HG03571 (cell line): ENCODE measurements around the gene SCPEP1.

Source experiments
- ATAC-seq: cut with Tn5 transposase; IDR thresholded peaks from one replicate; pipeline ENCODE4 v1.9.1; 2021; ENCODE audit not compliant: unreplicated experiment

SCPEP1 gene

DNA sequence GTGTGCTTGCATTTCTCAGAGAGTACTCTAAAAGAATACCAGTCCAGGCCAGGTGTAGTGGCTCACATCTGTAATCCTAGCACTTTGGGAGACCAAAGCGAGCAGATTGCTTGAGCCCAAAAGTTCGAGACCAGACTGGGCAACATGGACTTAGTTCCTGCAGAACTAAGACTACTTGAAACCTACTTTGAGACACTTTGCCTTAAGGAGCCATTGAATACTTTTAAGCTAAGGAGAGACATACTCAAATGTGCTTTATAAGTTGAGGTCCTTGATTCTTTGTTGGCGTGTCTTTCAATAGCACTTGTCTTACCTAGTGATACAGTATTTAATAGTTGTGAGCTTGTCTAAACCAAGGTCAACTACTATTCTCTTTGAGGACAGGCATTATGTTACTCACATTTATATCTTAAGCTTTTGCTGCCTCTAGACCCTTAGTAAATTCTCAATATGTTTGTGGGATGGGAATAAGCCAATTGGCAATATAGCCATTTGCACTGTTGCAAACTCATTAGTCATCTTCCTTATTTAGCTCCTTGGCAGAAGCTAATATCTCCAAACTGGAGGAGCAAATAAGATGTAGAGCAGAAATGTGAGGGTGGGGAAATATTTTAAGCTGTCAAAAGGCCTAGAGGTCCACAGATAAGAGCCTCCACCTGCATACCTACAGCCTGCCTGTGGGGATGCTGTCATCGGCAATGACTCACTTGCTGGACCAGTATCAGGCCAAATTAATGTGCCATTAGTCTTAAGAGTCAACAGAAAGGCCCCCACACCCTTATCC is 16.3 kb downstream of the SCPEP1 start:
- ATAC-seq = no peak

DNA sequence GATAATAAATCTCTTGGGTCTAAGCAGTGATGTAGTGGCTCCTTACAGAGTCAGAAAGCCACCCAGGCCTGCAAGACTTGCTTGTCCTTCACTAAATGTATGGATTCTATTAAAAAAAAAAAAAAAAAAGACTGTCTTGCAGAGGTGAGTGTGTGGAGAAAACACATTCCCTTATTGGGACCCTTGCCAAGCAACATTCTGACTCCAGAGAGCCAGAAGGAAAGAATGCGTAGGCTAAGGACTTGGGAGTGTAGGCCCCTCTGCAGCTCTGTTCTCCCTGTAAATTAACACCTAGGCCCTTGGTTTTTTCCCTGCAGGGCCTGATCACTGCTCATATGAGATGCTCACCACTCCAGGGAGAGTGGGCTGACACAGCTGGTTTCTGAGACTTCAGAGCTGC is 17.8 kb downstream of the SCPEP1 start:
- ATAC-seq = no peak

DNA sequence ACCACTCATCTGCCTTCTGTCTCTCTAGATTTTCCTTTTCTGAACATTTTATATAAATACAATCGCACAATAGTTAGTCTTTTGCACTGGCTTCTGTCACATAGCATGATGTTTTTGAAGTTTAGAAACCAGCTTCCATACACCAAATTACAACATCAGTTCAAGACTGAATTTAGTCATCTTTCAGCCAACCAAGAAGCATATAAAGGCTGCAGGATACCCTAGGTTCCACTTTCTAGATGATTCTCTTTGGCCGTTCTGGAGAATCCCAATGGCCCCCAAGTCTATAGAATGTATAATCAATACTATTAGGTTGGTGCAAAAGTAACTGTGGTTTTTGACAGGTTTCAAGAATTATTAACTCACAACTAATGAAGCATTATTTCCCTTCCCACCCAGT is 19.4 kb downstream of the SCPEP1 start:
- no peak for ATAC-seq

DNA sequence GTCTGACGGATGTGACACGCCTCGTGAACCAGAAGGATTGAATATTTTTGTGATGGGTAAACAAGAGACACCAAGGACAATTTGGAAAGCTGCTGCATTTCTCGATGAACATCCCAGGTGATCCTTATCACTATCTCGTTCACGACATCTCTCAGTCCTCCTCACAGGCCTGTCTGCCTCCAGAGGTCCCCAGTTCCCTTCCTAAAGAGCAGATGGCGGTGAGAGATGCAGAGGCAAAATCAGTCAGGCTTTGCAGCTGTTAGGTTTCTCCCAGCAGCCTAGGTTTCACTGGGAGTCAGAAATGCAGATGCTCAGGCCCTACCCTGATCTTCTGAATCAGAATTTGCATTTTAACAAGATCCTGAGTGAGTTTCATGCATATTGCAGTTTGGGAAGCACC is 23.6 kb downstream of the SCPEP1 start:
- ATAC-seq = no peak

DNA sequence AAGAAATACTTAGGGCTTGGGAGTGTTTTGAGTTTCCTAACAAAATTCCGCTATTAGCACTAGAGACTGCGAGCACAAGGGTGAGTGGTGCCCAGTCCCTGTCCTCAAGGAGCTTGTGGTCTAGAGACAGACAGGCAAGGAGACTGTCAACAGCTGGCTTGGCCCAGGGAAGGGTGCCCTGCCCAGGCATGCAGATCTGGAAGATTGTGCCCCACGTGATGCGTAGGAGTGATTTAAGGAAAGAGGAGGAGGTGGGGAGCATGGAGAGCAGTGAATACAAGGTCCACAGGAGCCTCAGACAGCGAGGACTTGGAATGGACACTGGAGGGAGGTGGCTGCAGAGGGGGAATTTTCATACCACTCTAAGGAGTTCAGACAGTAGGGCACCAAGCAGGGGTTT is 25.0 kb downstream of the SCPEP1 start:
- no peak for ATAC-seq

DNA sequence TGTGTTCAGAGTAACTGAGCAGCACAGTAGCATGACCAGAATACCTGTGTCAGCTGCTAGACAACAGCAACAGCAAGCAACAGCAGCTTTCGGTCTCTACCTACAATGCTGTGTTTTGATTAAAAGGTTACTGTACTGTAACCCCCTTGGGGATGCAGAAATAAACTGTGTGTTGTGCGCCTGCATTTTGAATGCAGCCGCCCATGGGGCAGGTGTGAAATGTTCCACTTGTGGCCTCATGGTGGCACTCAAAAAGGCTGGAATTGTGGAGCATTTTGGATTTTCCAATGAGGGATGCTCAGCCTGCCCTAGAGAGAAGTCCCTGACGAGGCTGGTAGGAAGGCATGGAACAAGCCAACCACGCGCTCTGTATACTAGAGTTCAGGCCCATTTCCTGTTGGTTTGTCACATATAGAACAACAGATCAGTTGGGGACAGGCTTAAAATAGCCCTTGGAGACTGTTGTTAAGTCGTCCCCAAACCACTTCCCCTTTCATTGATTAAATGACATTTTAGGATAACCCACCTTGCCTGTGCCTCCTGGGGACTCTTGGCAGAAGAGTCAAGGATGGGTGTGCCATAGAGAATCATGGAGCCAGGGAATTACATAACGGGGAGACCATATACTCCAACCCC is 27.1 kb downstream of the SCPEP1 start:
- peak; percentile 73 for ATAC-seq

DNA sequence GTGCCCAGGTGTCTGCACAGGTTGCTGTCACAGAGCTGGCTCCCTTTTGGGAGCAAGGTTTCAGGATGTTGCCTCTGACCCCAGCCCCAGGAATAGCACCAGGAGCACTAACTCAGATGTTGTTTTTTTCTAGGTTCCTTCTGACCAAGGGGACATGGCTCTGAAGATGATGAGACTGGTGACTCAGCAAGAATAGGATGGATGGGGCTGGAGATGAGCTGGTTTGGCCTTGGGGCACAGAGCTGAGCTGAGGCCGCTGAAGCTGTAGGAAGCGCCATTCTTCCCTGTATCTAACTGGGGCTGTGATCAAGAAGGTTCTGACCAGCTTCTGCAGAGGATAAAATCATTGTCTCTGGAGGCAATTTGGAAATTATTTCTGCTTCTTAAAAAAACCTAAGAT is 28.1 kb downstream of the SCPEP1 start:
- ATAC-seq = no peak

DNA sequence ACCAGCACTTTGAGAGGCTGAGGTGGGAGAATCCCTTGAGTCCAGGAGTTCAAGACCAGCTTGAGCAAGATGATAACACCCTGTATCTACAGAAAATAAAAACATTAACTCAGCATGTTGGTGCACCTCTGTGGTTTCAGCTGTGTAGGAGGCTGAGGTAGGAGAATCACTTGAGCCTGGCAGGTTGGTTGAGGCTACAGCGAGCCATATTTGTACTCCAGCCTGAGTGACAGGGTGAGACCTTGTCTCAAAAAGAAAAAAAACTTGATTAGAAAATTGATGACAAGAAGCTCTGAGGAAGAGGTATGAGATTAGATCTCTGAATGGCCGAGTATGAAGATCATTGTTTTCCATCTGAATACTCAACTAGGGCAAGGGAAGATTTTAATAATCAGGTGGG is 31.0 kb downstream of the SCPEP1 start:
- no peak for ATAC-seq

DNA sequence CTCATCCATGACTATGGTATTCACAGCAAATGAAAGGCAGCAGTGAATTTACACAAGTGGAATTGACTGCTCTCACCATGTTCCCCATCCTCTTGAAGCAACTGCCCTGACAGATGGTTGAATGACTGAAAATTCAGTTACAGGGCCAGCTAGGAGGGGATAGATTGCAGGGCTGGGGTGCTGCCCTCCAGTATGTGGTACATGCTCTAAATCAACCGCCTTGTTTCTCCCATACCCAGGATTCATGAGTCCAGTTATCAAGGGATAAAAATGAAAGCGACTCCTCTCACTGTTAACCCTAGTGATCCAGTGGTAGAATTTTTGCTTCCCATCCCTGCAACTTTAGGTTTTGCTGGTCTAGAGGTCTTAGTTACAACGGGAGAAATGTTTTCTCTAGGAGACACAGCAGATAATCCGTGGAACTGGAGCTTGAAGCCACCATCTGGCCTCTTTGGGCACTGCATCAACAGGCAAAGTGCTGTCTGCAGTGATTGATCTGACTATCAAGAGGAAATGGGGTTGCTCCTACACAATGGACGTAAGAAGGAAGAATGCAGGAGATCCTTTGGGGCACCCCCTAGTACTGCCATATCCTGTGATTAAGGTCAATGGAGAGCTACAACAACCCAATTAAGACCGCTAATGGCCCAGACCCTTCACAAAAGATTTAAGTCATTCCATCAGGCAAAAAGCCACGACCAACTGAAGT is 32.0 kb downstream of the SCPEP1 start:
- ATAC-seq = no peak

DNA sequence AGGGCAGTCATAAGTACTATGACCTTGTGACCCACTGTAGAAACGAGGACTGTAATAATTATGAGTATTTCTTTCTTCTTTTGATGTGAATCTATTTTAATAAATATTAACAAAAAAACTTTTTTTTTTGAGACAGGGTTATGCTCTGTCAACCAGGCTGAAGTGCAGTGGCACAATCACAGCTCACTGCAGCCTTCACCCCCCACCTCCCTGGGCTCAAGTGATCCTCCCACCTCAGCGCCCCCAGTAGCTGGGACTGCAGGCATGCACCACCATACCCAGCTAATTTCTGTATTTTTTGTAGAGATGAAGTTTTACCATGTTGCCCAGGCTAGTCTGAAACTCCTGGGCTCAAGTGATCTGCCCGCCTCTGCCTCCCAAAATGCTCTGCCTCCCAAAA is 32.6 kb downstream of the SCPEP1 start:
- no peak for ATAC-seq

DNA sequence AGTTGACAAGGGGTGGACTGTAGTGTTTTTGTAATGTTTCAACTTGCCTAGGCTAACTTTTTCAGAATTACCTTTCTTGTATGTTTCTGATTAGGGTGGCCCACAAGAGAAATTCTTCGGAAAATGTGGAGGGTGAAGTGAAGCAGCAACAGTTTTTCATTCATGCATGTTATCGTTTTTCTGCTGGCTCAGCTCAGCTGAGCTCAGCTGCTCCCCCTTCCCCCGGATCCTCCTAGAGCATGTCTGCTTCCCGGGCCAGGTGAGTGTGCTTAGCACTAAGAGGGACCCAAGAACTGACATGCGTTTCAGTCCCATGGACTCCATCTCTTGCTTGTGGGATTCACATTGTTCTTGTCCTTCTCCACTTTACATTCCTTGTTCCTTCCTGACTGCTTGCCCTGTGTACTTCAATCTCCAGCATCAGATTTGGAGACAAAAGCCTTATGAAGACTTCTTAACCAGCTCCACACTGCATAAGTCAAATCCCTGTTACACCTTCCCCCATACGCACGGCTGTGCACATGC is 33.6 kb downstream of the SCPEP1 start:
- ATAC-seq = no peak

DNA sequence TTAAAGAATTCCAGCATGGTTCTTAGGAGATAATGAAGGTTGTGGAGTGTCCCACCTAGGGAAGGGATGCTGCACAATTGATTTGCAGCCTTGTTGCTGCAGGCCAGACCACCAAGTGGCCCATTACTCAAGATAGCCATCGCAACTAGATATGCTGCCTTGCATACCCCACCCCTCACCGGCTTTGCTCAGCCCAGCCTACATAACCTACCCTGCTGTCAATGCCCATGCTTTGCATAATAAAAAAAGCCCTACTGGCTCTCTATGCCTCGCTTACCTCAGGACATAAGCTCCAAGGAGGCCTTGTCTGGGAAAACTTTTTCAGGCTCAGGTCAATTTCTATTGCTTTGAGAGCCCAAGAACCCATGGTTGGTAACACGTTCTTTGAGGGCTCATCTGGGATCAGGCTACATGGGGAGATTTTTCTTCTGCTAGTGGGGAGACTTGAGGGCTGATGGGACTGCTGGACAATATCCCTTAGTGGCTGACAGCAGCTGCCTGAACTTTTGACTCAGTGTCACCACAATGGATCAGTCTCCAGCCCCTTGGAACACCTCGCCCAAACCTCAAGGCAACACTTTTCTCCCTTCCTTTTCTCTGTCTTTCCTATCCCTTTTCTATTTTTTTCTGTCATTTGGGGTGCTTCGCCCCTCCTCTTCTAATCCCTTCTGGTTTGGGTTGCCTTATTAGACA is 38.3 kb downstream of the SCPEP1 start:
- ATAC-seq = no peak

DNA sequence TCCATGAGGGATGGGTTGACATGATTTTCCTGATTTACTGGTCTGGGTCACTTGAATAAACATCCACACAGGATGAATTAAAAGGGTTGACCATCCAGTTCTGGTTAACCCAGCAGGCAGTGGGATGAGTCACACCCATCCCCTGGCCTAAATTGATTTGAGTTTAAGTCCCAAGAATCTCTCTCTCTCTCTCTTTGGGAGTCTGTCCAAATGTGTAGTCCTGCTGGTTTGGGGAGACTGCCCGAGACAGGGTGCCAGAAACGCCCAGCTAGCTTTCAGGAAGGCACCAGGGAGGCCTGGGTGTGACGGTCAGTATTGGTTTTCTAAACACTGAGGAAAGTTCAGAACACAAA is 38.8 kb downstream of the SCPEP1 start:
- ATAC-seq = no peak

DNA sequence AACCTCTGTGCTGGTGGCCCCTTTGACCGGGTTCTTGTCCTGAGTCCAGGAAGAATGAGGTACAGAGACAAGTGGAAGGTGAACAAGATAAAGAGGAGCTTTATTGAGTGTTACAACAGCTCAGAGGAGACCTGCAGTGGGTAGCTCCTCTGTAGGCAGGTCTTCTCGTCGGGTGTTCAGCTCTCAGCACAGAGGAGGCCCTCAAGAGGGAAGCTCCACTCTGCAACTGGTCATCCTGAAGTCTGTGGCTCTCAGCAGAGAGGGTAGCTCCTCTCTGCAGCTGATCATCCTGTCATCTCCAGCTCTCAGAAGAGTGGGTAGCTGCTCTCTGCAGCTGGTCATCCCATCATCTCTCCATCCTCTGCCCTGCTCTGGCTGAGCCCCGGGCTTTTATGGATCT is 39.7 kb downstream of the SCPEP1 start:
- no peak for ATAC-seq

DNA sequence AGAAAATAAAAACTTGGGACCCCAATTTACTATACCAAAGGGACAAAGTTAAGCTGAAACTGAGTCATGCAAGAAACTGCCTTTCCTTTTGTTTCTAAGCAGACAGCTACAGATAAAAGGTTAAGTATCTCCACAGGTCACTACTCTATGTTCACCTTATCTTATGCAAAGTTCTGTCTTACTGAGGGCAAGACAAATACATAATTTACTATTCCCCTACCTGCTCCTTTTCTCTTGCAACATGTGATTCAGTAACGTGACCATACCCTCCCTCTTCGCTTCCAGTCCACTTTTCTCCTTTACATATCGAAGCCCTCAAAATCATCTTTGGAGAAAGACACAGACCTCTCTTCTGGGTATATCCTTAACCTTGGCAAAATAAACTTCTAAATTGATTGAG is 42.3 kb downstream of the SCPEP1 start:
- ATAC-seq = no peak

DNA sequence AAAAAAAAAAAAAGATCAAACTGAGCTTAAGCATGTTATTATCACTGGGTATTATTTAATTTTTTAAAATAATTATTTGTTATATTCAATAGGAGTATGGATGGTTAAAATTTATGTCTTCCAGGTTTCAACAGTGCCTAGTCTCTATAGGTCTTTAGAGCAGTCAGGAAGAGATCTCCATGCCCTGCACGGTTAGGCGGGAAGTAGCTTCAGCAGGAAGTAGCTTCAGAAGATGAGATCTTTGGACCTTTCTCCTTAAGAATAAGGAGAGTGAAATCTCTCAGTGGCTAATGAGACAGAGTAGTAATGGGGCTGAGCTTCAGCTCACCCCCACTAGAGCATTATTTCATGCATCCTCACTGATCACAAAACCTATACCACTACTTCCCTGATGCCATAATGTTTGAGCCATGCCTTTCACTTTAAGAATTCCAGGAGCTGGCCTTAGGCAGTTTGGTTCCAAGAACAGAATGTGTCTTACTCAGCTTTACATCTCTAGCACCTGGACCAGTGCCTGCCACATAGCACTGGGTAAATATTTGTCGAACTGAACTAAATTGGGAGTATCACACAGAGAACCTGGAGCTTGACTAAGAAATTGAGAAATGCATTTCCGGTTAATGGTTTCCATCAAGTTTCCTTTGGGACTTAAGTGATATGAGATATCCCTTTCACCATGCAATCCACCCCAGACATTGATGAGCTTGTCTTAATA is 43.5 kb downstream of the SCPEP1 start:
- ATAC-seq = no peak

DNA sequence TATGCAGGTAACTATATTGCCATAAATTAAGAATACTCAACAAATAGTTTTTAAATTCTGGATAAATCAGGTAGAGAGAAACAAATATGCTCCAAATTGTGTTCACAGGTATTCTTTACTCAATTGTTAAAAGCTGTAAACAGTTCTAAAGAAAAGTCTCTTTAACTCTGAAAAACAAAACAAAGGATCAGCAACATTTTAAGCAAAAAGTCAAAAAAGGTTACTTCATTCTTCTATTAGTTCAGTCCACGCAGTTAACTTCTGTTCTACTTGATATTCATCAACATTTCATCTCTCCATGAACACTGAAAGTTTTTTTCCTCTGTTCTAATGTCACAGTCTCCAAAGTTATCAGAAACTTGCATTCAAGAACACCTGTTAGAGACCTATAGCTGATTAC is 47.9 kb downstream of the SCPEP1 start:
- no peak for ATAC-seq

DNA sequence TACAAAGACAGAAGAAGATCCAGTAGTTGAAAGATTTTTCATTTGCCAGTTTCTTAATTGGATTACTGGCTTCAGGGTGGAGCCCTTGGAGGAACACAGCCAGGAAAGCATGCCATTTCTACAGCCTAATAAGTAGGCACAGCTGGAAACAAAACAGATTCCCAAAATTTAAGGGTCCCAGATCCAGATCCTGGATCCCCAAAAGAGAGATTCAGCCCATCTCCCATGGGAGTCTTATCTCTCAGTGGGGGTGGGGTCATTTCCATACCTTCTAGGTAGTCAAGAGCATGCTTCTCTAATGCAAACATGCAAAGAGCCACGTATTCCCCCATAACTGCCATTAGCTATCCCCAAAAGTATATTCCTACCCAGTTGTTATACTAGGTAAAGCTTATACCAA is 49.9 kb downstream of the SCPEP1 start:
- no peak for ATAC-seq

DNA sequence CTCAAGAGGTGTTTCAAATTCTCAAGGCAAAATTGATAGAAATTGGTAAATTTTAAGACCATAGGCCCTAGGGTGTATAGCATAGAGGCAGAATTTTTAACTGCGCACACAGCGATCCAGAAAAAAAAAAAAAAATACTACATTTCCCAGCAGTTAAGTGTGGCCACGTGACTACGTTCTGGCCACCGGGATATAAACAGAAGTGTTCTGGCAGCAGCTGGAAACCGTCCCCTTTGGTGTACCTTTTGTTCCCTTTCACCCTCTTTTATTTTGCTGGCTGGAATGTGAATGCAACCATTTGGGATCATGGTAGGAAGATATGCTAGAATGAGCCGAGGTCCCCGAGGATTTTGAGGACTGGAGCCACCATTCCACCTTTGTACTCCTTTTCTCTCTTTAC is 54.4 kb downstream of the SCPEP1 start:
- ATAC-seq = no peak

DNA sequence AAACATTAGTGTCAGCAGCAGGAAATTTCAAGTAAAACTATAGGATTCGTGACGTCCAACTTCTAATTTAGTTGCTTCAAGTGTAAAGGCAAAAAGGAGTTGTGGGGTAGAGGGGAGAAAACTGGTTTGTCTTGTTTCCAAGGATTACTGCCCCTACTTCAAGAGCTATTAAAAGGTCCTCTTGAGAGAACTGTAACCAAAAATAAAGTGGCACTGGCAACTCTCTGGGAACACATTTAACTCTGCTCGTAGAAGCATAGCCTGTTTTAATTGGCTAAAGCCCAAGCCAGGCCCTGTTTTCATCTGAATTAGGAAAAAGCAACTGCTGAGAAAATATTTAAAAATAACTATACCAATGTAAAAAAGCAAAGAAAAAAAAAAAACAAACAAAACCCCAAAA is 55.4 kb downstream of the SCPEP1 start:
- ATAC-seq = no peak
